Body of pancreas (tissue), 4 donors: ENCODE results near the gene MYADM. TPM values are rescaled to one million over a fixed set of nuclear protein-coding genes. Genes with fewer than 3 reads are reported as not detected.

ENCODE experiments used
- ATAC-seq: fragments of 150-250 bp; one replicate; pipeline ENCODE4 v1.9.1; 2016
- DNase-seq, 4 donors: peaks; one replicate each; pipeline ENCODE4 v3.0.0-alpha.2; 2019
- H3K27ac ChIP-seq, 4 donors: fragments of 200-600 bp; sonication (generic); 1 replicate in 3 of 4; 2 replicates in 1 of 4; pipeline versions ENCODE4 v1.5.1 to v1.6.1; 2016 to 2019; ENCODE audit warnings: mild to moderate bottlenecking in 1 of 4, mixed read lengths in 1 of 4, moderate library complexity in 1 of 4
- H3K27me3 ChIP-seq, 2 donors: fragments of 200-600 bp; sonication (generic); one replicate each; pipeline ENCODE4 v1.6.0; 2016; ENCODE audit warnings: mild to moderate bottlenecking in 1 of 2
- H3K36me3 ChIP-seq, 2 donors: fragments of 200-600 bp; sonication (generic); replicated peaks in 1 of 2; 2 replicates each; pipeline ENCODE4 v1.5.1; 2016; ENCODE audit warnings: low read depth in 2 of 2; ENCODE audit not compliant: insufficient read depth in 1 of 2
- H3K4me1 ChIP-seq: fragments of 200-600 bp; sonication (generic); one replicate; pipeline ENCODE4 v1.6.0; 2016
- H3K4me3 ChIP-seq, 2 donors: fragments of 200-600 bp; sonication (generic); 1 replicate in 1 of 2; 2 replicates in 1 of 2; pipeline ENCODE4 v1.5.1; 2016 to 2019
- H3K9me3 ChIP-seq, 3 donors: fragments of 200-600 bp; sonication (generic); 1 replicate in 2 of 3; 2 replicates in 1 of 3; pipeline ENCODE4 v1.5.1; 2016
- CTCF ChIP-seq, 7 experiments: fragments of 450-650 bp in 4 of 7; fragments of 200-600 bp in 3 of 7; sonication (generic) in 3 of 7; IDR thresholded peaks; one replicate each; pipeline ENCODE4 v1.5.1; 2016 to 2019; ENCODE audit warnings: antibody characterized with exemption in 7 of 7
- POLR2A ChIP-seq, 3 donors: fragments of 450-650 bp; IDR thresholded peaks; one replicate each; pipeline ENCODE4 v1.6.1; 2016; ENCODE audit warnings: antibody characterized with exemption in 3 of 3, mild to moderate bottlenecking in 2 of 3
- WGBS, 2 donors: methylation state at CpG; one replicate each; pipeline ENCODE4 v1.1.5; 2017; 5-methylcytosine and 5-hydroxymethylcytosine counted together
- intact Hi-C: fragments of 100-400 bp; cut with DNase I; formaldehyde crosslinking; loops from one replicate; pipeline ENCODE4 v1.15.1; 2023
- total RNA-seq, 2 donors: library from RNA; depleted of rRNA; stranded (reverse); fragments of >200 nt; gene quantifications; one replicate each; pipeline ENCODE4 v1.1.0, GENCODE V29; 2016

MYADM gene
- total RNA-seq, 2 donors from 2014 or later = 12.2 to 30.0 TPM

- DNase-seq (no peak), ATAC-seq (no peak)
- WGBS, 2 donors = 28 to 36% methylated on average over 4 of the region's 4 CpGs
- no peak for TF ChIP-seq CTCF (IDR thresholded peaks at IDR 0.05)
- no peak for TF ChIP-seq POLR2A (IDR thresholded peaks at IDR 0.05)
- Histone ChIP-seq H3K27me3 (no peaks in the 10 kb centered on the region), H3K27ac (no peak overlapping the region), H3K4me1 (no peaks in the 10 kb centered on the region), H3K36me3 (no peaks in the 10 kb centered on the region), H3K4me3 (no peak overlapping the region), H3K9me3 (no peaks in the 10 kb centered on the region)
- intact Hi-C loops = no loop called here
These were observed 29.0 kb downstream of the MYADM start for GRCh38 chr19:53896682-53897081.

- intact Hi-C loops = no loop called here
- no peaks in the 10 kb centered on the region for H3K27me3 ChIP-seq
- WGBS, 2 donors = 29 to 42% methylated on average over 4 of the region's 4 CpGs
- H3K4me1 ChIP-seq = no peaks in the 10 kb centered on the region
- H3K4me3 ChIP-seq = no peak overlapping the region
- TF ChIP-seq POLR2A (IDR thresholded peaks at IDR 0.05) (no peak), CTCF (IDR thresholded peaks at IDR 0.05) (no peak)
- H3K9me3 ChIP-seq = no peaks in the 10 kb centered on the region
- DNase-seq (no peak), ATAC-seq (no peak)
- H3K36me3 ChIP-seq = no peaks in the 10 kb centered on the region
- H3K27ac ChIP-seq = no peak overlapping the region
These were observed 29.8 kb downstream of the MYADM start for GRCh38 chr19:53897459-53897858.

- TF ChIP-seq CTCF (IDR thresholded peaks at IDR 0.05) (no peak), POLR2A (IDR thresholded peaks at IDR 0.05) (no peak)
- no peak overlapping the region for H3K27ac ChIP-seq
- 4 to 10% methylated on average over 3 to 16 of the region's 16 CpGs for WGBS, 2 donors
- H3K36me3 ChIP-seq = no peaks in the 10 kb centered on the region
- ATAC-seq = no peak
- intact Hi-C loops = no loop called here
- no peaks in the 10 kb centered on the region for H3K9me3 ChIP-seq
- no peak overlapping the region for H3K4me3 ChIP-seq
- H3K27me3 ChIP-seq = peaks cover 0 to under 1% of the 10 kb centered on the region in 2 donors
- DNase-seq = no peak
- no peaks in the 10 kb centered on the region for H3K4me1 ChIP-seq
These were observed 30.5 kb downstream of the MYADM start for GRCh38 chr19:53898166-53898565.

- Histone ChIP-seq H3K27ac (no peak overlapping the region), H3K27me3 (peaks cover 0 to 6% of the 10 kb centered on the region in 2 donors), H3K36me3 (no peaks in the 10 kb centered on the region), H3K4me3 (no peak overlapping the region), H3K4me1 (no peaks in the 10 kb centered on the region), H3K9me3 (no peaks in the 10 kb centered on the region)
- TF ChIP-seq CTCF (IDR thresholded peaks at IDR 0.05) = no peak
- TF ChIP-seq POLR2A (IDR thresholded peaks at IDR 0.05) = no peak
- ATAC-seq (no peak), DNase-seq (no peak)
- intact Hi-C loops = no loop called here
- WGBS, 2 donors = 1 to 10% methylated on average over 6 to 40 of the region's 42 CpGs
These were observed 31.1 kb downstream of the MYADM start for GRCh38 chr19:53898636-53899341.
